WTC11 (cell line): ENCODE measurements around the gene TMEM127. TPM values are rescaled to one million over a fixed set of nuclear protein-coding genes. Genes with fewer than 3 reads are reported as not detected.

Source experiments
- ATAC-seq: fragments of 200-7000 bp; cut with Tn5 transposase; 2 replicates; pipeline ENCODE4 v1.10.0; 2021; ENCODE audit warnings: mild to moderate bottlenecking, moderate library complexity
- CTCF ChIA-PET: fragments of 300-600 bp; sonication (Branson Sonifier 250); formaldehyde crosslinking; loops from one replicate; lab custom pipeline; 2021; ENCODE audit warnings: antibody characterized with exemption; lab: Charles Lee
- POLR2A ChIA-PET: fragments of 350-600 bp; sonication (Branson Sonifier 250); formaldehyde crosslinking; loops from one replicate; lab custom pipeline; 2021; ENCODE audit warnings: antibody characterized with exemption; lab: Charles Lee
- DNase-seq: peaks from one replicate; pipeline ENCODE4 v3.0.0; 2021; ENCODE audit warnings: low spot score
- H3K27ac Mint-ChIP-seq: 2 replicates; pipeline ENCODE4 v1.8.0; 2021; ENCODE audit warnings: mixed read lengths
- H3K27me3 Mint-ChIP-seq: 2 replicates; pipeline ENCODE4 v1.8.0; 2021; ENCODE audit warnings: low read depth, mild to moderate bottlenecking, moderate library complexity, mixed read lengths
- H3K36me3 Mint-ChIP-seq: 2 replicates; pipeline ENCODE4 v1.8.0; 2021; ENCODE audit warnings: mixed read lengths
- H3K4me1 Mint-ChIP-seq: 2 replicates; pipeline ENCODE4 v1.8.0; 2022; ENCODE audit warnings: mixed read lengths
- H3K4me3 Mint-ChIP-seq: 2 replicates; pipeline ENCODE4 v1.8.0; 2021; ENCODE audit warnings: mild to moderate bottlenecking, moderate library complexity, mixed read lengths
- H3K9me3 Mint-ChIP-seq: 2 replicates; pipeline ENCODE4 v1.8.0; 2021; ENCODE audit warnings: mixed read lengths
- AFF4 ChIP-seq: sonication (generic); formaldehyde crosslinking; IDR thresholded peaks from 2 replicates; pipeline ENCODE4 v1.8.1; 2023; ENCODE audit warnings: mild to moderate bottlenecking, missing genetic modification reagents, borderline replicate concordance
- AR ChIP-seq: fragments of 250-450 bp; sonication (Bioruptor Pico); IDR thresholded peaks from 2 replicates; pipeline ENCODE4 v1.9.0; 2021; ENCODE audit warnings: mild to moderate bottlenecking
- ATF6 ChIP-seq: sonication (generic); formaldehyde crosslinking; IDR thresholded peaks from 2 replicates; pipeline ENCODE4 v1.8.1; 2023; ENCODE audit warnings: mild to moderate bottlenecking, missing genetic modification reagents
- CREM ChIP-seq: sonication (generic); formaldehyde crosslinking; IDR thresholded peaks from 2 replicates; pipeline ENCODE4 v1.8.1; 2022; ENCODE audit warnings: mild to moderate bottlenecking, missing genetic modification reagents, moderate library complexity
- E2F1 ChIP-seq: sonication (generic); formaldehyde crosslinking; IDR thresholded peaks from 2 replicates; pipeline ENCODE4 v1.8.0; 2022; ENCODE audit warnings: mild to moderate bottlenecking, missing genetic modification reagents
- E2F4 ChIP-seq: sonication (generic); formaldehyde crosslinking; IDR thresholded peaks from 2 replicates; pipeline ENCODE4 v1.8.1; 2022; ENCODE audit warnings: low read depth, mild to moderate bottlenecking, moderate library complexity, missing genetic modification reagents, borderline replicate concordance
- FOXK1 ChIP-seq: sonication (generic); formaldehyde crosslinking; IDR thresholded peaks from 2 replicates; pipeline ENCODE4 v1.8.0; 2022; ENCODE audit warnings: mild to moderate bottlenecking, moderate library complexity, missing genetic modification reagents
- NFYB ChIP-seq: sonication (generic); formaldehyde crosslinking; conservative IDR thresholded peaks from 2 replicates; pipeline ENCODE4 v1.8.0; 2022; ENCODE audit warnings: low read depth, missing genetic modification reagents
- OVOL2 ChIP-seq: fragments of 250-450 bp; sonication (Bioruptor Pico); IDR thresholded peaks from 2 replicates; pipeline ENCODE4 v1.9.0; 2021; ENCODE audit warnings: mild to moderate bottlenecking, borderline replicate concordance
- SOX15 ChIP-seq: fragments of 250-450 bp; sonication (Bioruptor Pico); IDR thresholded peaks from 2 replicates; pipeline ENCODE4 v1.9.0; 2021; ENCODE audit warnings: mild to moderate bottlenecking
- USF2 ChIP-seq: sonication (generic); formaldehyde crosslinking; IDR thresholded peaks from 2 replicates; pipeline ENCODE4 v1.8.1; 2023; ENCODE audit warnings: mild to moderate bottlenecking, missing genetic modification reagents, moderate library complexity
- ZNF138 ChIP-seq: sonication (generic); formaldehyde crosslinking; conservative IDR thresholded peaks from 2 replicates; pipeline ENCODE4 v1.8.1; 2022; ENCODE audit warnings: mild to moderate bottlenecking, moderate library complexity, missing genetic modification reagents
- ZNF219 ChIP-seq: sonication (generic); formaldehyde crosslinking; IDR thresholded peaks from 2 replicates; pipeline ENCODE4 v1.8.0; 2023; ENCODE audit warnings: missing genetic modification reagents, mild to moderate bottlenecking, borderline replicate concordance
- ZNF281 ChIP-seq: sonication (generic); formaldehyde crosslinking; IDR thresholded peaks from 2 replicates; pipeline ENCODE4 v1.8.0; 2023; ENCODE audit warnings: mild to moderate bottlenecking, missing genetic modification reagents
- ZNF423 ChIP-seq: fragments of 250-450 bp; sonication (Bioruptor Pico); IDR thresholded peaks from 2 replicates; pipeline ENCODE4 v2.1.2; 2022; ENCODE audit warnings: mild to moderate bottlenecking, moderate library complexity
- ZNF425 ChIP-seq: fragments of 250-450 bp; sonication (Bioruptor Pico); conservative IDR thresholded peaks from 2 replicates; pipeline ENCODE4 v1.9.0; 2021; ENCODE audit warnings: mild to moderate bottlenecking
- total RNA-seq: library from RNA; stranded (reverse); gene quantifications from 3 replicates; pipeline ENCODE4 v1.2.3, GENCODE V29; 2021

Gene TMEM127
- total RNA-seq, 1 experiment from 2014 or later: 22.9 TPM

GRCh38 chr2:96202152-96202854 is 63.5 kb downstream of the TMEM127 start (continued):
- TF ChIP-seq NFYB (CRISPR knock-in tag): no peak

GRCh38 chr2:96201338-96201737 is 64.5 kb downstream of the TMEM127 start:
- no peaks in the 10 kb centered on the region for H3K27me3 Mint-ChIP-seq
- H3K4me3 Mint-ChIP-seq: no peak overlapping the region
- H3K36me3 Mint-ChIP-seq: peaks cover 5% of the 10 kb centered on the region; the same call in 1 of the 2 replicates
- H3K9me3 Mint-ChIP-seq: no peaks in the 10 kb centered on the region
- TF ChIP-seq OVOL2 (CRISPR knock-in tag) (no peak), ATF6 (CRISPR knock-in tag) (no peak), ZNF219 (CRISPR knock-in tag) (no peak), FOXK1 (CRISPR knock-in tag) (no peak), SOX15 (CRISPR knock-in tag) (no peak), AR (no peak), ZNF281 (CRISPR knock-in tag) (no peak), ZNF138 (no peak), USF2 (no peak), NFYB (CRISPR knock-in tag) (no peak), ZNF423 (CRISPR knock-in tag) (no peak), E2F4 (CRISPR knock-in tag) (no peak), ZNF425 (CRISPR knock-in tag) (no peak), CREM (no peak), E2F1 (CRISPR knock-in tag) (no peak), AFF4 (CRISPR knock-in tag) (no peak)
- peaks cover 63% of the 10 kb centered on the region for H3K4me1 Mint-ChIP-seq
- DNase-seq: no peak
- ATAC-seq: no peak
- H3K27ac Mint-ChIP-seq: no peak overlapping the region
- CTCF ChIA-PET: interaction anchor here (0.8 to 2.9 kb wide), 7 partner anchors 12 to 179 kb away, joined by 4 to 9 read pairs (median 5); partner anchors contain the start of genes ADRA2B and ASTL
- POLR2A ChIA-PET: interaction anchor here (0.6 to 1.1 kb wide), 4 partner anchors 9 to 45 kb away, joined by 3 read pairs; no protein-coding TSS in a partner anchor
